ENCODE measurements around the gene TPR.

The TPR gene

GRCh38 chr1:186292875-186293274, 82.2 kb downstream of the TPR start:
- in situ Hi-C loops (cut with HindIII; ENCODE audit: low sequenced_read_pairs), result no loop called here

- in situ Hi-C loops (cut with HindIII; ENCODE audit: low sequenced_read_pairs), result no loop called here
Measured at GRCh38 chr1:186291271-186291670, 83.8 kb downstream of the TPR start.

DNA sequence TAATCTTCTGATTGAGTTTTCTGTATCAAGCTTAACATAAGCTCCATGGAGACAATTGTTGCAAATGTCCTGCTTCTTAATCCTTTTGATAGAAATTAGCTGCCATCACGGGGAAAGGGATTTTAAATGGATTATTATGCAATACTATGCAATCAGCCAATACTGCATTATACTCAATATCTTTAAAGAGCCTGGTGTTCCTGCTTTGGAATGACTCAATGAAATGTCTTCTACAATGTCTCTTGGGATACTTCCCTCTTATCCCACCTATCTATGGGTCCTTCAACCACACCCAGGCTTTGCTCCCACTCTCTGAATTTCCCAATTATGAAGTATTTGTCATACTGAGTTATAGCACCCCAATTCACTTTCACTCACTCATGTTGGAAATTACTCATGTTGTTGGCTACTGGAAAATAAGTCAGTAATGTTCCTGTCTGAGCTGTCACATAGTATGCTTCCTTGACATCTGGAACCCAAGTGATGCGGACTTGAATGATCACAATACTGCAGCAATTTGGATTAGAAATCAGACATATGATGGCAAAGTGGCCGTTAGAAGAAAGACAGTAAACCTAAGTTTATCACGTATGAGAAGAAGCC, 85.0 kb downstream of the TPR start:
- in situ Hi-C loops (cut with HindIII; ENCODE audit: low sequenced_read_pairs), result loop anchor here (5.0 kb wide), 1 partner anchor 38 kb away; no protein-coding TSS in a partner anchor

GRCh38 chr1:186286615-186287315, 88.3 kb downstream of the TPR start:
- in situ Hi-C loops (cut with HindIII; ENCODE audit: low sequenced_read_pairs), result loop anchor here (5.0 kb wide), 1 partner anchor 34 kb away; no protein-coding TSS in a partner anchor

DNA sequence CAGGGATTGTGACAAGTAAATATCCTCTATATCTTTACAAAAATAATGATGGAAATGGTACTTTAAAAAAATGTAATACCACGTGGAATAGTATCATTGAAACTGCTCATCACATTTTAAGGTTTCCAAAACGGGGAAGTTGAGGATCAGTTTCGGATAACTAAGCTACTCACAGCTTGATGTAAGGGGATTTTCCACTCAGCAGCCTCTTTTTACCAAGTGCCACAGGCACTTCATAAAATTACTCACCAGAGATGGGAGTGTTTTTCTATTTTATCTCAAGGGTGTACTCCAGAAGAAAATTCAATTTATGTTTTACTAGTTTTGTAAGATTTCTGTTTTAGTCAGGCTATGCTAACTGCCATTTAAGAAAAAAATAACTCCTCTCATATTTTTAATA, 91.7 kb downstream of the TPR start:
- in situ Hi-C loops (cut with HindIII; ENCODE audit: low sequenced_read_pairs), result no loop called here

GRCh38 chr1:186282466-186282865, 92.6 kb downstream of the TPR start:
- in situ Hi-C loops (cut with HindIII; ENCODE audit: low sequenced_read_pairs), result no loop called here

DNA sequence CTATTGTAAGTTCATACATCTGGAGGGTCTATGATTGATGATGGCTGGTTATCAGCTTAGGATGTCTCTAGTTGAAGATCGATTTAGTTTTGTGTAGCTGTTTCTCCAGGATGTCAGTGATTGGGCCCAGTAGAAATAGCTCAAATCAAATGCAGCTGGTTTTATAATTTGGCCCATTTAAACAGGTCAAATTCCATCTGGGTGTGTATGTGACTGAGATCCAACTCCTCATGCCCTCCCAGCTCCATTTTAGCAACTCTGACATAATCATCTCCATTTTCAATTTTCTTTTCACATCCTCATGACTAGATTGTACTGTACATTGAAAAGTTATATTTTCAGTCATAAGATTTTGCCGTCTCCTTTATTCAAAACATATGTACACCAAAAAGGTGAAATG, 99.2 kb downstream of the TPR start:
- in situ Hi-C loops (cut with HindIII; ENCODE audit: low sequenced_read_pairs), result no loop called here

- in situ Hi-C loops (cut with HindIII; ENCODE audit: low sequenced_read_pairs), result no loop called here
Measured at GRCh38 chr1:186272486-186272885, 102.6 kb downstream of the TPR start.

DNA sequence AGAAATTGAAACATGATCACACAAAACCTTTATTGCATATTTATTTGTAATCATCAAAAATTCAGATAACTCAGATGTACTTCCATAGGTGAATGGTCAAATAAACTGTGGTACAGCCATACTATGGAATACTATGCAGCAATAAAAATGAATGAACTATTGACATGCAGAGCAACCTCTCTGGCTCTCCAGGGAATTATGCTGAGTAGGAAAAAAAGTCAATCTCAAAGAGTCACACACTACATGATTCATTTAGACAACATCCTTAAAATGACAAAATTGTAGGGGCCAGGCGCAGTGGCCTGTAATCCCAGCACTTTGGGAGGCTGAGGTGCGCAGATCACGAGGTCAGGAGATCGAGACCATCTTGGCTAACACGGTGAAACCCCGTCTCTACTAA, 104.0 kb downstream of the TPR start:
- in situ Hi-C loops (cut with HindIII; ENCODE audit: low sequenced_read_pairs), result no loop called here
